SK-N-SH (cell line): ENCODE data around the gene SLC7A6. TPM values are rescaled to one million over a fixed set of nuclear protein-coding genes. Genes with fewer than 3 reads are reported as not detected.

Experiments
- CTCF ChIA-PET: fragments of 300-600, 350-600 bp; formaldehyde crosslinking; extraction: SDS; loops from one replicate; lab custom pipeline; 2021; lab: Yijun Ruan, JAX
- POLR2A ChIA-PET: fragments of 350-600 bp; sonication (Branson Sonifier 250); formaldehyde crosslinking; extraction: SDS; loops from one replicate; lab custom pipeline; 2020; ENCODE audit warnings: antibody characterized with exemption, inconsistent platforms; lab: Yijun Ruan, JAX
- DNase-seq: peaks from one replicate; pipeline ENCODE4 v3.0.0; 2012
- H2AFZ ChIP-seq: fragments of 200-600 bp; sonication (generic); 2 replicates; pipeline ENCODE4 v1.8.1; 2016; ENCODE audit warnings: antibody characterized with exemption, mild to moderate bottlenecking, low read depth
- H3F3A ChIP-seq: fragments of 200-600 bp; sonication (generic); replicated peaks from 2 replicates; pipeline ENCODE3; 2016; ENCODE audit warnings: antibody characterized with exemption, mild to moderate bottlenecking; ENCODE audit not compliant: insufficient read depth
- H3K27ac ChIP-seq, 2 experiments: fragments of 200-500 bp in 1 of 2; fragments of 200-600 bp in 1 of 2; sonication (Bioruptor generic) in 1 of 2; sonication (generic), shearing (Covaris generic) in 1 of 2; 2 replicates each; pipeline versions ENCODE4 v1.5.1 to v1.6.1; 2014 to 2016; ENCODE audit warnings: low read depth in 2 of 2, inconsistent platforms in 1 of 2, low read length in 1 of 2, mild to moderate bottlenecking in 1 of 2, mixed read lengths in 1 of 2
- H3K27me3 ChIP-seq: fragments of 200-600 bp; sonication (generic), shearing (Covaris generic); 2 replicates; pipeline ENCODE4 v1.6.1; 2016; ENCODE audit warnings: mixed run types; ENCODE audit not compliant: insufficient read depth
- H3K36me3 ChIP-seq, 2 experiments: fragments of 200-500 bp in 1 of 2; fragments of 200-600 bp in 1 of 2; sonication (Bioruptor generic) in 1 of 2; sonication (generic) in 1 of 2; replicated peaks in 1 of 2; 2 replicates each; pipeline versions ENCODE3 to v1.5.1; 2014 to 2016; ENCODE audit warnings: low read length in 1 of 2, mild to moderate bottlenecking in 1 of 2; ENCODE audit not compliant: insufficient read depth in 2 of 2, control insufficient read depth in 1 of 2
- H3K4me1 ChIP-seq, 2 experiments: fragments of 200-500 bp in 1 of 2; fragments of 200-600 bp in 1 of 2; sonication (Bioruptor generic) in 1 of 2; sonication (generic), shearing (Covaris generic) in 1 of 2; 2 replicates each; pipeline versions ENCODE4 v1.5.1 to v1.6.1; 2014 to 2016; ENCODE audit warnings: low read depth in 1 of 2, low read length in 1 of 2, mixed run types in 1 of 2; ENCODE audit not compliant: insufficient read depth in 2 of 2, control insufficient read depth in 1 of 2
- H3K4me2 ChIP-seq: fragments of 200-600 bp; sonication (generic), shearing (Covaris generic); 2 replicates; pipeline ENCODE4 v1.6.1; 2017; ENCODE audit warnings: mixed run types
- H3K4me3 ChIP-seq, 2 experiments: fragments of 200-500 bp in 1 of 2; fragments of 200-600 bp in 1 of 2; sonication (Bioruptor generic) in 1 of 2; sonication (generic), shearing (Covaris generic) in 1 of 2; 2 replicates each; pipeline versions ENCODE4 v1.5.1 to v1.8.1; 2014 to 2016; ENCODE audit warnings: low read depth in 2 of 2, inconsistent platforms in 1 of 2, low read length in 1 of 2, mild to moderate bottlenecking in 1 of 2, mixed read lengths in 1 of 2, moderate library complexity in 1 of 2
- H3K79me2 ChIP-seq: fragments of 200-600 bp; sonication (generic); 2 replicates; pipeline ENCODE4 v1.8.1; 2017; ENCODE audit warnings: mild to moderate bottlenecking; ENCODE audit not compliant: insufficient read depth
- H3K9ac ChIP-seq: fragments of 200-600 bp; sonication (generic); 2 replicates; pipeline ENCODE4 v1.6.1; 2017; ENCODE audit warnings: mixed run types
- H3K9me2 ChIP-seq: fragments of 200-600 bp; sonication (generic); 2 replicates; pipeline ENCODE4 v1.6.1; 2017; ENCODE audit warnings: mixed run types
- H3K9me3 ChIP-seq: fragments of 200-600 bp; sonication (generic); 2 replicates; pipeline ENCODE4 v1.6.1; 2017; ENCODE audit warnings: mixed run types, mild to moderate bottlenecking, moderate library complexity
- H4K20me1 ChIP-seq: fragments of 200-600 bp; sonication (generic); 2 replicates; pipeline ENCODE4 v1.6.1; 2017; ENCODE audit warnings: mild to moderate bottlenecking, mixed run types; ENCODE audit not compliant: insufficient read depth
- CTCF ChIP-seq: fragments of 200-600 bp; sonication (generic); IDR thresholded peaks from 2 replicates; pipeline ENCODE4 v1.6.1; 2017; ENCODE audit warnings: antibody characterized with exemption, mild to moderate bottlenecking, moderate library complexity
- FOXM1 ChIP-seq: IDR thresholded peaks from 2 replicates; pipeline ENCODE4 v1.4.0; 2012; ENCODE audit warnings: low read depth, mild to moderate bottlenecking
- JUND ChIP-seq: IDR thresholded peaks from 2 replicates; pipeline ENCODE4 v1.4.0; 2012
- MXI1 ChIP-seq: IDR thresholded peaks from 2 replicates; pipeline ENCODE4 v1.6.1; 2012; ENCODE audit warnings: mild to moderate bottlenecking, low read depth, low read length, improper control_type of control experiment
- RAD21 ChIP-seq: IDR thresholded peaks from 2 replicates; pipeline ENCODE4 v1.6.1; 2012; ENCODE audit warnings: mild to moderate bottlenecking, low read length
- SMC3 ChIP-seq: IDR thresholded peaks from 2 replicates; pipeline ENCODE4 v1.6.1; 2012; ENCODE audit warnings: low read depth, low read length, improper control_type of control experiment
- TEAD4 ChIP-seq: IDR thresholded peaks from 2 replicates; pipeline ENCODE4 v1.4.0; 2012; ENCODE audit warnings: mild to moderate bottlenecking, borderline replicate concordance; ENCODE audit not compliant: insufficient read depth
- USF1 ChIP-seq: IDR thresholded peaks from 2 replicates; pipeline ENCODE4 v1.4.0; 2012; ENCODE audit warnings: low read depth, borderline replicate concordance
- ZBTB33 ChIP-seq: IDR thresholded peaks from 2 replicates; pipeline ENCODE4 v1.4.0; 2012; ENCODE audit warnings: low read depth, borderline replicate concordance
- WGBS: methylation state at CpG from one replicate; pipeline ENCODE4 v1.1.6; 2017; ENCODE audit warnings: low lambda C conversion rate; 5-methylcytosine and 5-hydroxymethylcytosine counted together
- polyA plus RNA-seq, 3 experiments: library from polyadenylated mRNA; depleted of rRNA; stranded (reverse); fragments of >200 nt; gene quantifications; 2 replicates each; pipeline ENCODE4 v1.2.3, GENCODE V29; 2012
- TF ChIP-seq, protein P1 (sequence below): fragments of 150-350 bp; IDR thresholded peaks from 2 replicates; pipeline ENCODE4 v1.6.1; 2017; ENCODE audit warnings: antibody characterized with exemption, low read length, low read depth, borderline replicate concordance

Gene SLC7A6
- polyA plus RNA-seq, 1 of the 3 experiments (the other 2 are of a cell fraction) = 19.0 TPM

GRCh38 chr16:68345958-68346635 is 81.8 kb downstream of the SLC7A6 start:
- H3K4me2 ChIP-seq = no peak overlapping the region
- H3K36me3 ChIP-seq = peaks cover 15 to 67% of the 10 kb centered on the region in 2 experiments
- no peaks in the 10 kb centered on the region for H3K9me3 ChIP-seq
- H3K27ac ChIP-seq = no peak overlapping the region
- H4K20me1 ChIP-seq = no peaks in the 10 kb centered on the region
- POLR2A ChIA-PET = no interaction called here
- H3K4me3 ChIP-seq = no peak overlapping the region
- 96% methylated on average over 16 of the region's 16 CpGs for WGBS
- CTCF ChIA-PET = interaction anchor here (3.1 kb wide), 1 partner anchor 18 kb away, joined by 15 read pairs; no protein-coding TSS in a partner anchor
- H3K27me3 ChIP-seq = no peaks in the 10 kb centered on the region
- DNase-seq = peak; percentile 33
- no peaks in the 10 kb centered on the region for H3K9me2 ChIP-seq
- H3F3A ChIP-seq = no peaks in the 10 kb centered on the region
- no peak overlapping the region for H3K9ac ChIP-seq
- peak; percentile 34; the same call in 1 of the 2 replicates for TF ChIP-seq RAD21
- no peak for TF ChIP-seq ZBTB33
- no peak overlapping the region for H2AFZ ChIP-seq
- no peaks in the 10 kb centered on the region for H3K79me2 ChIP-seq
- no peaks in the 10 kb centered on the region for H3K4me1 ChIP-seq

GRCh38 chr16:68346892-68347480 is 82.7 kb downstream of the SLC7A6 start:
- Histone ChIP-seq H3K9me3 (no peaks in the 10 kb centered on the region), H3F3A (no peaks in the 10 kb centered on the region), H3K27ac (no peak overlapping the region), H3K79me2 (no peaks in the 10 kb centered on the region), H3K4me3 (no peak overlapping the region), H4K20me1 (no peaks in the 10 kb centered on the region), H3K9me2 (no peaks in the 10 kb centered on the region), H3K27me3 (no peaks in the 10 kb centered on the region), H3K36me3 (peaks cover 11 to 75% of the 10 kb centered on the region in 2 experiments), H2AFZ (no peak overlapping the region), H3K9ac (no peak overlapping the region), H3K4me1 (no peaks in the 10 kb centered on the region), H3K4me2 (no peak overlapping the region)
- DNase-seq = no peak
- 96% methylated on average over 4 of the region's 12 CpGs for WGBS
- ChIA-PET POLR2A (no interaction called here), CTCF (interaction anchor here (1.2 to 1.3 kb wide), 2 partner anchors 9 to 18 kb away, joined by 3 to 4 read pairs; no protein-coding TSS in a partner anchor)
- TF ChIP-seq SMC3 = no peak
- TF ChIP-seq, protein P1, sequence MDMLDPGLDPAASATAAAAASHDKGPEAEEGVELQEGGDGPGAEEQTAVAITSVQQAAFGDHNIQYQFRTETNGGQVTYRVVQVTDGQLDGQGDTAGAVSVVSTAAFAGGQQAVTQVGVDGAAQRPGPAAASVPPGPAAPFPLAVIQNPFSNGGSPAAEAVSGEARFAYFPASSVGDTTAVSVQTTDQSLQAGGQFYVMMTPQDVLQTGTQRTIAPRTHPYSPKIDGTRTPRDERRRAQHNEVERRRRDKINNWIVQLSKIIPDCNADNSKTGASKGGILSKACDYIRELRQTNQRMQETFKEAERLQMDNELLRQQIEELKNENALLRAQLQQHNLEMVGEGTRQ = no peak
- no peak for TF ChIP-seq FOXM1
- no peak for TF ChIP-seq USF1
- no peak for TF ChIP-seq ZBTB33
- TF ChIP-seq CTCF = no peak
- TF ChIP-seq TEAD4 = no peak
- no peak for TF ChIP-seq MXI1
- no peak for TF ChIP-seq JUND
